A549 (cell line): ENCODE measurements around the gene ZNF638.

ENCODE experiments used
- BHLHE40 ChIP-seq: IDR thresholded peaks from 2 replicates; pipeline ENCODE4 v1.6.1; 2012; ENCODE audit warnings: low read depth, low read length, inconsistent platforms
- CTCF ChIP-seq: fragments of >200 bp; sonication (Bioruptor Twin); formaldehyde crosslinking; IDR thresholded peaks from 3 replicates; pipeline ENCODE4 v1.5.1; 2016
- EP300 ChIP-seq, 2 experiments: fragments of >200 bp; sonication (Bioruptor Twin); formaldehyde crosslinking; IDR thresholded peaks; 2 replicates in 1 of 2; 3 replicates in 1 of 2; pipeline ENCODE4 v1.6.1; 2016 to 2017
- JUN ChIP-seq, 2 experiments: fragments of >200 bp; sonication (Bioruptor Twin); formaldehyde crosslinking; IDR thresholded peaks; 2 replicates in 1 of 2; 3 replicates in 1 of 2; pipeline ENCODE4 v1.6.1; 2016 to 2017
- MAFK ChIP-seq: fragments of 450-650 bp; IDR thresholded peaks from 2 replicates; pipeline ENCODE4 v1.6.1; 2014; ENCODE audit not compliant: partially characterized antibody
- NPAS2 ChIP-seq: fragments of 250-450 bp; sonication (Bioruptor Pico); IDR thresholded peaks from 2 replicates; pipeline ENCODE4 v1.8.0; 2022; ENCODE audit warnings: mild to moderate bottlenecking, moderate library complexity, borderline replicate concordance
- PBX3 ChIP-seq: IDR thresholded peaks from 2 replicates; pipeline ENCODE4 v1.6.1; 2012
- PHF8 ChIP-seq: fragments of 200-600 bp; sonication (generic); IDR thresholded peaks from 2 replicates; pipeline ENCODE4 v1.6.1; 2016; ENCODE audit warnings: low read depth, mild to moderate bottlenecking, antibody characterized with exemption, moderate library complexity, borderline replicate concordance
- POLR2A ChIP-seq: IDR thresholded peaks from 2 replicates; pipeline ENCODE4 v1.6.1; 2012; ENCODE audit warnings: mild to moderate bottlenecking, low read length
- RAD21 ChIP-seq, 2 experiments: fragments of >200 bp in 1 of 2; sonication (Bioruptor Twin) in 1 of 2; formaldehyde crosslinking in 1 of 2; IDR thresholded peaks in 1 of 2; conservative IDR thresholded peaks in 1 of 2; 2 replicates in 1 of 2; 3 replicates in 1 of 2; pipeline ENCODE4 v1.6.1; 2012 to 2018; ENCODE audit warnings: inconsistent platforms in 1 of 2
- RFX5 ChIP-seq: fragments of 450-650 bp; IDR thresholded peaks from 2 replicates; pipeline ENCODE4 v1.7.1; 2014; ENCODE audit warnings: antibody characterized with exemption, mild to moderate bottlenecking, moderate library complexity
- ZFP36 ChIP-seq: fragments of 450-650 bp; IDR thresholded peaks from 2 replicates; pipeline ENCODE4 v1.6.1; 2014; ENCODE audit warnings: borderline replicate concordance; ENCODE audit not compliant: partially characterized antibody

- TF ChIP-seq BHLHE40 (no peak), PHF8 (no peak), ZFP36 (no peak), PBX3 (no peak), CTCF (no peak), POLR2A (no peak), RFX5 (no peak), MAFK (peak; percentile 37), EP300 (IDR thresholded peaks at IDR 0.05) (no peak), JUN (IDR thresholded peaks at IDR 0.05) (no peak), NPAS2 (CRISPR knock-in tag) (no peak), RAD21 (conservative IDR thresholded peaks at IDR 0.05 in 1 of 2, IDR thresholded peaks at IDR 0.05 in 1 of 2) (no peak)
These were observed 38.4 kb downstream of the ZNF638 start for GRCh38 chr2:71370015-71370414.
